Measurements from ENCODE around the gene SNRPD3.
"Not testable (repeated sequence)": the region's sequence is repeated elsewhere in the genome, so short reads cannot be mapped to it uniquely, and the experiment has no call there.

Gene SNRPD3

GRCh38 chr22:24622596-24622995 lies 66.8 kb downstream of the SNRPD3 start:
- not testable (repeated sequence) for DNase-seq
